Activated naive CD8-positive, alpha-beta T cell treated with anti-CD3 and anti-CD28 coated beads, Interleukin-2, amount 50 U/mL, for 16 hours (primary cell): ENCODE data around the gene KLHL2.
A peak's percentile ranks its signal among the peaks of the same experiment; 100 is the strongest.
"Not testable (repeated sequence)": the region's sequence is repeated elsewhere in the genome, so short reads cannot be mapped to it uniquely, and the experiment has no call there.

Source experiments
- DNase-seq: peaks from one replicate; pipeline ENCODE4 v3.0.0-alpha.2; 2020; ENCODE audit warnings: low read depth, low spot score

Gene KLHL2

DNA sequence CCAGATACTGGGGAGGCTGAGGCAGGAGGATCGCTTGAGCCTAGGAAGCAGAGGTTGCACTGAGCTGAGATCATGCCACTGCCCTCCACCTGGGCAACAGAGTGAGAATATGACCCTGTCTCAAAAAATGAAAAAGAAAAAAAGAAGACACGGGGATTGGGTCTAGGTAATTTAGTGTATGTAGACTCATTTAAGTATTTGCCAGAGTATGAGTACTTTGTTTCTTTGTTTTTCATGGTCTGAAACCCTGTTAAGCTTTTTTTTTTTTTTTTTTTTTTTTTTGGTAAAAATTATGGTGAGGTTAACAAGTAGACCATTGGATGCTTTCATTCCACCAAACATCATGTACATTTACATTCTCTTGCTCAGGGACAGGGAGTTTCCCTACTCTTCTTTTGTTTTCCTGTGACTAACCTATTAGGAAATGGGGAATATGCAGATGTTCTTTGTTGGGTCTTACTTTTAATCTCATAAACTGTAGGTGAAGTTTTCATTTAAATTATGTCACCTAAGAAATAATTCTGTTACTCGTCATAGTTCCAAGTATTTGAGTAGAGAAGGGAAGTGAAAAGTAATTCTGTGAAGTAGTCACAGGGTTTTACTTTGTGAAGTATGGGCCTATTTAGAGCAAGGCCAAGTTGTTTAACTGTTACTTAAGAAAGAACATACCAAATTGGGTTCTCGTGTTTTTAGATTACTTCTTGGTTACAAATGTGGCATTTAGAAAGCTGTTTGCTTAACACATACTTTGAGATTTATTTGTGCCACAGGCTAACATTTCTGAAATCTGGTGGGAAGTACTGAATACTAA is 25.5 kb downstream of the KLHL2 start:
- DNase-seq, result not testable (repeated sequence)

DNA sequence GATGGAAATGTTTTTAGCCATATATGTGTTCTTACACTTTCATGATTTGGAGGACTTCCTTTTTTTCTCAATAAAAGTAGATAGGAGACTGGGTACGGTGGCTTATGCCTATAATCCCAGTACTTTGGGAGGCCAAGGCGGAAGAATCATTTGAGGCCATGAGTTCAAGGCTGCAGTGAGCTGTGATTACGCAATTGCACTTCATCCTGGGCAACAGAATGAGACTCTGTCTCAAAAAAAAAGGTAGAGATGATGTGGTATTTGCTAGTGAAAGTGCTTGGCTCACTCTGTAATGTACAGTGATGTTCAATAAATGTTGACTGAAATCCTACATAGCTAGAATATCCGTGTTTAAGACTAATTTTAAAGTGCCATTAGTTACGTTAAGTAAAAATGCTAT is 27.4 kb downstream of the KLHL2 start:
- DNase-seq, result no peak

- not testable (repeated sequence) for DNase-seq
Observed at GRCh38 chr4:165236852-165237251, 29.5 kb downstream of the KLHL2 start.

- DNase-seq, result not testable (repeated sequence)
Observed at GRCh38 chr4:165238041-165238640, 30.8 kb downstream of the KLHL2 start.

DNA sequence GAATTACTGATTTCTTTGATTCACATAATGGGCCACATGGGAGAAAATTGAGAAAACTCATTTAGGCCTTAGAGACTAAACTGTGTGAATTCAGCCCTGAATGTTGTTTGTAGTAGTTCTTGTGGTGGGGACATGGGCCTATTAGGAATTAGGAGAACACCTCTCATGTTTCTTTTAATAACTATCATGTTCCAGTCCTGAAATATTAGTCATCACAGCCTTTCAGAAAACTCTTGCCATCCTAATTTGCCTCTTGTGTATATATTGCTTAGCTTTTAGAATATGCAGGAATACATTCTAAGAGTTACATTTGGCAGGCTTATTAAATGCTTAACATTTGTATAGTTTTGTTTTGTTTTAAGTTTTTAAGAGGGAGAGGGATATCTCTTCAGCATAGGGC is 33.4 kb downstream of the KLHL2 start:
- not testable (repeated sequence) for DNase-seq

- DNase-seq, result not testable (repeated sequence)
Observed at GRCh38 chr4:165244148-165244547, 36.8 kb downstream of the KLHL2 start.

- DNase-seq, result not testable (repeated sequence)
Observed at GRCh38 chr4:165244587-165245186, 37.3 kb downstream of the KLHL2 start.

GRCh38 chr4:165248102-165248501 is 40.7 kb downstream of the KLHL2 start:
- no peak for DNase-seq

- DNase-seq, result not testable (repeated sequence)
Observed at GRCh38 chr4:165248904-165249303, 41.5 kb downstream of the KLHL2 start.

- not testable (repeated sequence) for DNase-seq
Observed at GRCh38 chr4:165254771-165255170, 47.4 kb downstream of the KLHL2 start.

GRCh38 chr4:165255439-165255838 is 48.1 kb downstream of the KLHL2 start:
- peak; percentile 6 for DNase-seq

GRCh38 chr4:165256074-165256659 is 48.8 kb downstream of the KLHL2 start:
- DNase-seq, result not testable (repeated sequence)

GRCh38 chr4:165259776-165260175 is 52.4 kb downstream of the KLHL2 start:
- DNase-seq, result not testable (repeated sequence)

- not testable (repeated sequence) for DNase-seq
Observed at GRCh38 chr4:165262306-165262705, 54.9 kb downstream of the KLHL2 start.

GRCh38 chr4:165263466-165263865 is 56.1 kb downstream of the KLHL2 start:
- not testable (repeated sequence) for DNase-seq

GRCh38 chr4:165269931-165270330 is 62.6 kb downstream of the KLHL2 start:
- not testable (repeated sequence) for DNase-seq

DNA sequence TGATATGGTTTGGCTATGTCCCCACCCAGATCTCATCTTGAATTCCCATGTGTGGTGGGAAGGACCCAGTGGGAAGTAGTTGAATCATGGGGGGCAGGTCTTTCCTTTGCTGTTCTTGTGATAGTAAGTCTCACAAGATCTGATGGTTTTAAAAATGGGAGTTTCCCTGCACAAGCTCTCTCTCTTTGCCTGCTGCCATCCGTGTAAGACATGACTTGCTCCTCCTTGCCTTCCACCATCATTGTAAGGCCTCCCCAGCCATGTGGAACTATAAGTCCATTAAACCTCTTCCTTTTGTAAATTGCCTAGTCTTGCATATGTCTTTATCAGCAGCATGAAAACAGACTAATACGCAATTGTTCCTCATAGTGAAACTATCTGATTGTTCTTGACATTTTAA is 66.1 kb downstream of the KLHL2 start:
- not testable (repeated sequence) for DNase-seq

GRCh38 chr4:165275357-165275756 is 68.0 kb downstream of the KLHL2 start:
- not testable (repeated sequence) for DNase-seq

GRCh38 chr4:165279531-165279930 is 72.2 kb downstream of the KLHL2 start:
- DNase-seq, result not testable (repeated sequence)

GRCh38 chr4:165284697-165285096 is 77.3 kb downstream of the KLHL2 start:
- not testable (repeated sequence) for DNase-seq

GRCh38 chr4:165286619-165287340 is 79.4 kb downstream of the KLHL2 start:
- not testable (repeated sequence) for DNase-seq
